ENCODE measurements around the gene ANXA2. TPM values are rescaled to one million over a fixed set of nuclear protein-coding genes. Genes with fewer than 3 reads are reported as not detected.
"Not testable (repeated sequence)": the region's sequence is repeated elsewhere in the genome, so short reads cannot be mapped to it uniquely, and the experiment has no call there.

The ANXA2 gene
- polyA plus RNA-seq, 2 donors = 1,972 to 2,098 TPM

- Histone ChIP-seq H3K36me3 (ENCODE audit: control insufficient read depth in 2 of 2, insufficient read depth in 2 of 2, low read length in 1 of 2) (peaks cover 14 to 17% of the 10 kb centered on the region in 2 donors), H3K4me3 (ENCODE audit: low read depth in 1 of 2, low read length in 2 of 2) (no peak overlapping the region), H3K27ac (ENCODE audit: low read depth in 2 of 2, low read length in 1 of 2) (no peak overlapping the region), H3K27me3 (ENCODE audit: control insufficient read depth in 1 of 2, insufficient read depth in 2 of 2, low read length in 2 of 2) (no peaks in the 10 kb centered on the region), H3K9me3 (ENCODE audit: control insufficient read depth in 2 of 2, insufficient read depth in 1 of 2, low read depth in 1 of 2, low read length in 1 of 2) (no peaks in the 10 kb centered on the region), H3K4me1 (ENCODE audit: control insufficient read depth in 2 of 2, insufficient read depth in 2 of 2, low read length in 1 of 2) (no peaks in the 10 kb centered on the region)
- WGBS, 2 donors = 93 to 95% methylated on average over 17 of the region's 17 CpGs
Observed at GRCh38 chr15:60363903-60364611, 33.7 kb downstream of the ANXA2 start.

- Histone ChIP-seq H3K36me3 (ENCODE audit: control insufficient read depth in 2 of 2, insufficient read depth in 2 of 2, low read length in 1 of 2) (peaks cover 17 to 18% of the 10 kb centered on the region in 2 donors), H3K4me1 (ENCODE audit: control insufficient read depth in 2 of 2, insufficient read depth in 2 of 2, low read length in 1 of 2) (no peaks in the 10 kb centered on the region), H3K9me3 (ENCODE audit: control insufficient read depth in 2 of 2, insufficient read depth in 1 of 2, low read depth in 1 of 2, low read length in 1 of 2) (no peaks in the 10 kb centered on the region), H3K27ac (ENCODE audit: low read depth in 2 of 2, low read length in 1 of 2) (peak overlapping the region in 1 of 2 donors; percentile 40), H3K4me3 (ENCODE audit: low read depth in 1 of 2, low read length in 2 of 2) (no peak overlapping the region), H3K27me3 (ENCODE audit: control insufficient read depth in 1 of 2, insufficient read depth in 2 of 2, low read length in 2 of 2) (no peaks in the 10 kb centered on the region)
- 49 to 54% methylated on average over 2 of the region's 2 CpGs for WGBS, 2 donors
Observed at GRCh38 chr15:60363087-60363549, 34.7 kb downstream of the ANXA2 start.

- WGBS, 2 donors = 60 to 61% methylated on average over 8 of the region's 8 CpGs
- no peaks in the 10 kb centered on the region for H3K4me1 ChIP-seq (ENCODE audit: control insufficient read depth in 2 of 2, insufficient read depth in 2 of 2, low read length in 1 of 2)
- H3K4me3 ChIP-seq (ENCODE audit: low read depth in 1 of 2, low read length in 2 of 2) = no peak overlapping the region
- no peaks in the 10 kb centered on the region for H3K27me3 ChIP-seq (ENCODE audit: control insufficient read depth in 1 of 2, insufficient read depth in 2 of 2, low read length in 2 of 2)
- peaks cover 17 to 18% of the 10 kb centered on the region in 2 donors for H3K36me3 ChIP-seq (ENCODE audit: control insufficient read depth in 2 of 2, insufficient read depth in 2 of 2, low read length in 1 of 2)
- H3K27ac ChIP-seq (ENCODE audit: low read depth in 2 of 2, low read length in 1 of 2) = peak overlapping the region; percentile 1 to 64
- H3K9me3 ChIP-seq (ENCODE audit: control insufficient read depth in 2 of 2, insufficient read depth in 1 of 2, low read depth in 1 of 2, low read length in 1 of 2) = no peaks in the 10 kb centered on the region
Observed at GRCh38 chr15:60362321-60363086, 35.3 kb downstream of the ANXA2 start.

GRCh38 chr15:60359738-60360137 is 38.0 kb downstream of the ANXA2 start:
- peaks cover 25 to 36% of the 10 kb centered on the region in 2 donors for H3K36me3 ChIP-seq (ENCODE audit: control insufficient read depth in 2 of 2, insufficient read depth in 2 of 2, low read length in 1 of 2)
- H3K9me3 ChIP-seq (ENCODE audit: control insufficient read depth in 2 of 2, insufficient read depth in 1 of 2, low read depth in 1 of 2, low read length in 1 of 2); H3K4me3 ChIP-seq (ENCODE audit: low read depth in 1 of 2, low read length in 2 of 2); H3K27ac ChIP-seq (ENCODE audit: low read depth in 2 of 2, low read length in 1 of 2); H3K27me3 ChIP-seq (ENCODE audit: control insufficient read depth in 1 of 2, insufficient read depth in 2 of 2, low read length in 2 of 2); H3K4me1 ChIP-seq (ENCODE audit: control insufficient read depth in 2 of 2, insufficient read depth in 2 of 2, low read length in 1 of 2): not testable (repeated sequence)
- WGBS, 2 donors = 72 to 78% methylated on average over 10 of the region's 10 CpGs

- no peak overlapping the region for H3K4me3 ChIP-seq (ENCODE audit: low read depth in 1 of 2, low read length in 2 of 2)
- no peak overlapping the region for H3K27ac ChIP-seq (ENCODE audit: low read depth in 2 of 2, low read length in 1 of 2)
- H3K36me3 ChIP-seq (ENCODE audit: control insufficient read depth in 2 of 2, insufficient read depth in 2 of 2, low read length in 1 of 2) = peaks cover 28 to 38% of the 10 kb centered on the region in 2 donors
- no peaks in the 10 kb centered on the region for H3K9me3 ChIP-seq (ENCODE audit: control insufficient read depth in 2 of 2, insufficient read depth in 1 of 2, low read depth in 1 of 2, low read length in 1 of 2)
- 54 to 68% methylated on average over 10 of the region's 10 CpGs for WGBS, 2 donors
- H3K27me3 ChIP-seq (ENCODE audit: control insufficient read depth in 1 of 2, insufficient read depth in 2 of 2, low read length in 2 of 2) = no peaks in the 10 kb centered on the region
- no peaks in the 10 kb centered on the region for H3K4me1 ChIP-seq (ENCODE audit: control insufficient read depth in 2 of 2, insufficient read depth in 2 of 2, low read length in 1 of 2)
Observed at GRCh38 chr15:60358935-60359682, 38.7 kb downstream of the ANXA2 start.

- H3K9me3 ChIP-seq (ENCODE audit: control insufficient read depth in 2 of 2, insufficient read depth in 1 of 2, low read depth in 1 of 2, low read length in 1 of 2) = no peaks in the 10 kb centered on the region
- no peak overlapping the region for H3K27ac ChIP-seq (ENCODE audit: low read depth in 2 of 2, low read length in 1 of 2)
- 83% methylated on average over 4 of the region's 4 CpGs for WGBS, 2 donors
- H3K4me1 ChIP-seq (ENCODE audit: control insufficient read depth in 2 of 2, insufficient read depth in 2 of 2, low read length in 1 of 2) = no peaks in the 10 kb centered on the region
- H3K27me3 ChIP-seq (ENCODE audit: control insufficient read depth in 1 of 2, insufficient read depth in 2 of 2, low read length in 2 of 2) = no peaks in the 10 kb centered on the region
- H3K36me3 ChIP-seq (ENCODE audit: control insufficient read depth in 2 of 2, insufficient read depth in 2 of 2, low read length in 1 of 2) = peaks cover 31 to 47% of the 10 kb centered on the region in 2 donors
- H3K4me3 ChIP-seq (ENCODE audit: low read depth in 1 of 2, low read length in 2 of 2) = no peak overlapping the region
Observed at GRCh38 chr15:60356832-60357231, 41.0 kb downstream of the ANXA2 start.

GRCh38 chr15:60355148-60355857 is 42.5 kb downstream of the ANXA2 start:
- 90% methylated on average over 10 of the region's 10 CpGs for WGBS, 2 donors
- no peaks in the 10 kb centered on the region for H3K27me3 ChIP-seq (ENCODE audit: control insufficient read depth in 1 of 2, insufficient read depth in 2 of 2, low read length in 2 of 2)
- peaks cover 36 to 53% of the 10 kb centered on the region in 2 donors for H3K36me3 ChIP-seq (ENCODE audit: control insufficient read depth in 2 of 2, insufficient read depth in 2 of 2, low read length in 1 of 2)
- no peak overlapping the region for H3K27ac ChIP-seq (ENCODE audit: low read depth in 2 of 2, low read length in 1 of 2)
- H3K4me1 ChIP-seq (ENCODE audit: control insufficient read depth in 2 of 2, insufficient read depth in 2 of 2, low read length in 1 of 2) = no peaks in the 10 kb centered on the region
- no peaks in the 10 kb centered on the region for H3K9me3 ChIP-seq (ENCODE audit: control insufficient read depth in 2 of 2, insufficient read depth in 1 of 2, low read depth in 1 of 2, low read length in 1 of 2)
- H3K4me3 ChIP-seq (ENCODE audit: low read depth in 1 of 2, low read length in 2 of 2) = no peak overlapping the region

- H3K4me3 ChIP-seq (ENCODE audit: low read depth in 1 of 2, low read length in 2 of 2) = no peak overlapping the region
- H3K27ac ChIP-seq (ENCODE audit: low read depth in 2 of 2, low read length in 1 of 2) = no peak overlapping the region
- no peaks in the 10 kb centered on the region for H3K9me3 ChIP-seq (ENCODE audit: control insufficient read depth in 2 of 2, insufficient read depth in 1 of 2, low read depth in 1 of 2, low read length in 1 of 2)
- no peaks in the 10 kb centered on the region for H3K27me3 ChIP-seq (ENCODE audit: control insufficient read depth in 1 of 2, insufficient read depth in 2 of 2, low read length in 2 of 2)
- H3K4me1 ChIP-seq (ENCODE audit: control insufficient read depth in 2 of 2, insufficient read depth in 2 of 2, low read length in 1 of 2) = no peaks in the 10 kb centered on the region
- peaks cover 32 to 55% of the 10 kb centered on the region in 2 donors for H3K36me3 ChIP-seq (ENCODE audit: control insufficient read depth in 2 of 2, insufficient read depth in 2 of 2, low read length in 1 of 2)
- 65 to 93% methylated on average over 5 of the region's 5 CpGs for WGBS, 2 donors
Observed at GRCh38 chr15:60353245-60353920, 44.4 kb downstream of the ANXA2 start.
